GM12873 (cell line): Measurements from ENCODE around the gene TFCP2.

Experiments used
- CTCF ChIP-seq: IDR thresholded peaks from 2 replicates; pipeline ENCODE4 v1.5.1; 2012; ENCODE audit warnings: low read depth, mild to moderate bottlenecking, moderate library complexity, low read length, control low read depth; ENCODE audit not compliant: insufficient read depth; ENCODE audit errors: missing control alignments

The TFCP2 gene

GRCh38 chr12:51124504-51124903 is 48.4 kb downstream of the TFCP2 start:
- no peak for TF ChIP-seq CTCF

GRCh38 chr12:51122844-51123243 is 50.1 kb downstream of the TFCP2 start:
- TF ChIP-seq CTCF, result no peak

- TF ChIP-seq CTCF, result no peak
These were observed 54.2 kb downstream of the TFCP2 start for GRCh38 chr12:51118706-51119105.

GRCh38 chr12:51115533-51115932 is 57.4 kb downstream of the TFCP2 start:
- TF ChIP-seq CTCF, result no peak

- no peak for TF ChIP-seq CTCF
These were observed 64.8 kb downstream of the TFCP2 start for GRCh38 chr12:51108136-51108535.

- TF ChIP-seq CTCF, result no peak
These were observed 69.0 kb downstream of the TFCP2 start for GRCh38 chr12:51103977-51104376.

- no peak for TF ChIP-seq CTCF
These were observed 74.3 kb downstream of the TFCP2 start for GRCh38 chr12:51098611-51099010.
